GM23338 (cell line): ENCODE results near the gene DNAH17. TPM values are rescaled to one million over a fixed set of nuclear protein-coding genes. Genes with fewer than 3 reads are reported as not detected.

Experiments used
- ATAC-seq: fragments of 200-7000 bp; cut with Tn5 transposase; 3 replicates; pipeline ENCODE4 v1.9.1; 2020
- DNase-seq: peaks from one replicate; pipeline ENCODE4 v3.0.0-alpha.2; 2015; ENCODE audit warnings: low spot score
- H2AFZ ChIP-seq: fragments of 200-600 bp; sonication (generic); 2 replicates; pipeline ENCODE4 v1.8.0; 2016; ENCODE audit warnings: antibody characterized with exemption, mild to moderate bottlenecking, moderate library complexity
- H3F3A ChIP-seq: fragments of 200-600 bp; sonication (generic); replicated peaks from 2 replicates; pipeline ENCODE4 v1.8.0; 2017; ENCODE audit warnings: antibody characterized with exemption, mixed run types, low read depth
- H3K27ac ChIP-seq: fragments of 200-600 bp; sonication (generic); 2 replicates; pipeline ENCODE4 v1.6.1; 2016; ENCODE audit warnings: low read depth
- H3K27me3 ChIP-seq: fragments of 200-600 bp; sonication (generic); 2 replicates; pipeline ENCODE4 v1.8.0; 2016; ENCODE audit warnings: mild to moderate bottlenecking, mixed run types, moderate library complexity; ENCODE audit not compliant: insufficient read depth
- H3K36me3 ChIP-seq: fragments of 200-600 bp; sonication (generic); 2 replicates; pipeline ENCODE4 v1.8.0; 2016; ENCODE audit warnings: mild to moderate bottlenecking; ENCODE audit not compliant: insufficient read depth
- H3K4me1 ChIP-seq: fragments of 200-600 bp; sonication (generic); 2 replicates; pipeline ENCODE4 v1.8.0; 2016; ENCODE audit warnings: mild to moderate bottlenecking, moderate library complexity; ENCODE audit not compliant: insufficient read depth
- H3K4me2 ChIP-seq: fragments of 200-600 bp; sonication (generic); 2 replicates; pipeline ENCODE4 v1.7.1; 2017; ENCODE audit warnings: mixed run types
- H3K4me3 ChIP-seq: fragments of 200-600 bp; sonication (generic); 2 replicates; pipeline ENCODE4 v1.6.1; 2016; ENCODE audit warnings: mixed run types
- H3K79me2 ChIP-seq: fragments of 200-600 bp; sonication (generic); replicated peaks from 2 replicates; pipeline ENCODE4 v1.8.0; 2017; ENCODE audit warnings: mild to moderate bottlenecking; ENCODE audit not compliant: insufficient read depth
- H3K9me2 ChIP-seq: fragments of 200-600 bp; sonication (generic); 2 replicates; pipeline ENCODE4 v1.8.0; 2017; ENCODE audit not compliant: insufficient read depth
- H4K20me1 ChIP-seq: fragments of 200-600 bp; sonication (generic); replicated peaks from 2 replicates; pipeline ENCODE4 v1.8.0; 2017; ENCODE audit warnings: mild to moderate bottlenecking; ENCODE audit not compliant: insufficient read depth
- H3K27ac Mint-ChIP-seq: 2 replicates; pipeline ENCODE4 v1.8.0; 2020; ENCODE audit warnings: inconsistent platforms, mild to moderate bottlenecking, moderate library complexity, mixed read lengths
- H3K27me3 Mint-ChIP-seq: 3 replicates; pipeline ENCODE4 v1.8.0; 2022; ENCODE audit warnings: low read depth, mild to moderate bottlenecking, moderate library complexity, mixed read lengths, inconsistent platforms; ENCODE audit not compliant: insufficient read depth, poor library complexity
- H3K36me3 Mint-ChIP-seq: 3 replicates; pipeline ENCODE4 v1.8.0; 2021; ENCODE audit warnings: low read depth, mild to moderate bottlenecking, inconsistent platforms, moderate library complexity, mixed read lengths
- H3K4me1 Mint-ChIP-seq: 3 replicates; pipeline ENCODE4 v1.8.0; 2020; ENCODE audit warnings: mild to moderate bottlenecking, inconsistent platforms, mixed read lengths
- H3K4me3 Mint-ChIP-seq: 3 replicates; pipeline ENCODE4 v1.8.0; 2021; ENCODE audit warnings: moderate library complexity, mild to moderate bottlenecking, inconsistent platforms, mixed read lengths
- H3K9me3 Mint-ChIP-seq: 3 replicates; pipeline ENCODE4 v1.8.0; 2020; ENCODE audit warnings: moderate library complexity, mild to moderate bottlenecking, inconsistent platforms, mixed read lengths
- CREB1 ChIP-seq: fragments of 250-450 bp; sonication (Bioruptor Pico); IDR thresholded peaks from 2 replicates; pipeline ENCODE4 v1.5.0; 2020; ENCODE audit warnings: low read depth, mild to moderate bottlenecking, moderate library complexity
- CTCF ChIP-seq, 2 experiments: fragments of 200-600 bp in 1 of 2; sonication (generic) in 1 of 2; conservative IDR thresholded peaks; 2 replicates each; pipeline versions ENCODE4 v1.5.1 to v1.6.1; 2016 to 2017; ENCODE audit warnings: antibody characterized with exemption in 2 of 2, low read depth in 2 of 2, mild to moderate bottlenecking in 2 of 2, moderate library complexity in 1 of 2
- ETS1 ChIP-seq: IDR thresholded peaks from 2 replicates; pipeline ENCODE4 v1.6.1; 2016; ENCODE audit warnings: antibody characterized with exemption
- EZH2 ChIP-seq: fragments of 200-600 bp; sonication (generic); IDR thresholded peaks from one replicate; pipeline ENCODE4 v1.8.0; 2017; ENCODE audit warnings: antibody characterized with exemption, mild to moderate bottlenecking, low read depth; ENCODE audit not compliant: unreplicated experiment
- EZH2phosphoT487 ChIP-seq: fragments of 200-600 bp; sonication (generic); IDR thresholded peaks from one replicate; pipeline ENCODE4 v1.8.1; 2018; ENCODE audit warnings: antibody characterized with exemption; ENCODE audit not compliant: unreplicated experiment
- JUNB ChIP-seq: IDR thresholded peaks from one replicate; pipeline ENCODE4 v1.6.1; 2016; ENCODE audit warnings: antibody characterized with exemption; ENCODE audit not compliant: unreplicated experiment
- NANOG ChIP-seq: IDR thresholded peaks from 2 replicates; pipeline ENCODE4 v1.6.1; 2016; ENCODE audit warnings: antibody characterized with exemption, borderline replicate concordance
- POLR2AphosphoS5 ChIP-seq: IDR thresholded peaks from 2 replicates; pipeline ENCODE4 v1.6.1; 2016; ENCODE audit warnings: antibody characterized with exemption, low read depth
- REST ChIP-seq: IDR thresholded peaks from one replicate; pipeline ENCODE4 v1.6.1; 2018; ENCODE audit warnings: antibody characterized with exemption; ENCODE audit not compliant: unreplicated experiment
- ZNF114 ChIP-seq: fragments of 250-450 bp; sonication (Bioruptor Pico); IDR thresholded peaks from 2 replicates; pipeline ENCODE4 v1.5.0; 2020; ENCODE audit warnings: mild to moderate bottlenecking, moderate library complexity
- ZNF331 ChIP-seq: fragments of 250-450 bp; sonication (Bioruptor Pico); IDR thresholded peaks from 2 replicates; pipeline ENCODE4 v1.5.0; 2020; ENCODE audit warnings: low read depth, mild to moderate bottlenecking, moderate library complexity
- polyA plus RNA-seq: library from polyadenylated mRNA; unstranded; fragments of >200 nt; fragmentation: Nextera tagmentation; extraction: Ambion mirVana; gene quantifications from 2 replicates; pipeline ENCODE4 v1.2.1, GENCODE V29; 2016
- total RNA-seq: library from RNA; depleted of rRNA; stranded (reverse); fragments of >200 nt; shearing (Covaris generic); gene quantifications from 2 replicates; pipeline ENCODE4 v1.2.3, GENCODE V29; 2014

DNAH17 gene
- total and polyA plus RNA-seq, 2 experiments from 2014 or later = 0.59 to 2.0 TPM

GRCh38 chr17:78399028-78399692 is 178.0 kb downstream of the DNAH17 start:
- no peak overlapping the region for H3K4me2 ChIP-seq

GRCh38 chr17:78398390-78398789 is 178.8 kb downstream of the DNAH17 start:
- Histone ChIP-seq H3F3A (0 out of 2 replicates have a peak, but pooled peaks cover 2% of the 10 kb centered on the region), H3K4me1 (no peaks in the 10 kb centered on the region), H3K27ac (no peak overlapping the region), H2AFZ (no peak overlapping the region), H3K4me3 (no peak overlapping the region), H3K9me2 (no peaks in the 10 kb centered on the region), H3K4me2 (no peak overlapping the region), H3K79me2 (peaks cover 43% of the 10 kb centered on the region), H3K36me3 (peaks cover 24% of the 10 kb centered on the region; the same call in 1 of the 2 replicates), H3K27me3 (no peaks in the 10 kb centered on the region), H4K20me1 (peaks cover 32% of the 10 kb centered on the region)
- Mint-ChIP-seq H3K4me1 (no peaks in the 10 kb centered on the region; the same call in 2 of the 3 replicates), H3K27me3 (peaks cover 8% of the 10 kb centered on the region), H3K27ac (no peak overlapping the region), H3K36me3 (peaks cover 84% of the 10 kb centered on the region), H3K9me3 (no peaks in the 10 kb centered on the region), H3K4me3 (no peak overlapping the region)
- DNase-seq (no peak), ATAC-seq (no peak)
- TF ChIP-seq EZH2 = no peak
- no peak for TF ChIP-seq REST
- TF ChIP-seq NANOG = no peak
- TF ChIP-seq POLR2AphosphoS5 = no peak
- TF ChIP-seq CTCF (conservative IDR thresholded peaks at IDR 0.05; ENCODE audit: low read depth in 2 of 2) = no peak
- TF ChIP-seq EZH2phosphoT487 = no peak
- TF ChIP-seq ZNF331 (CRISPR knock-in tag) = no peak
- TF ChIP-seq ETS1 = no peak
- no peak for TF ChIP-seq JUNB
- TF ChIP-seq ZNF114 (CRISPR knock-in tag) = no peak

More at GRCh38 chr17:78399028-78399692, 178.0 kb downstream of the DNAH17 start:
- Mint-ChIP-seq H3K36me3 (peaks cover 87% of the 10 kb centered on the region), H3K9me3 (no peaks in the 10 kb centered on the region), H3K27ac (no peak overlapping the region; the same call in 1 of the 2 replicates), H3K4me1 (no peaks in the 10 kb centered on the region; the same call in 2 of the 3 replicates), H3K27me3 (peaks cover 8% of the 10 kb centered on the region), H3K4me3 (no peak overlapping the region)
- H3K36me3 ChIP-seq = peaks cover 26% of the 10 kb centered on the region; the same call in 1 of the 2 replicates
- peaks cover 40% of the 10 kb centered on the region for H3K79me2 ChIP-seq
- no peaks in the 10 kb centered on the region for H3K4me1 ChIP-seq
- TF ChIP-seq JUNB (no peak), NANOG (no peak), POLR2AphosphoS5 (no peak), CREB1 (CRISPR knock-in tag) (no peak)
- peaks cover 27% of the 10 kb centered on the region for H4K20me1 ChIP-seq
- DNase-seq (no peak), ATAC-seq (no peak)
- no peaks in the 10 kb centered on the region for H3K9me2 ChIP-seq
- H3F3A ChIP-seq = 0 out of 2 replicates have a peak, but pooled peaks cover 2% of the 10 kb centered on the region
- H3K27me3 ChIP-seq = no peaks in the 10 kb centered on the region
- no peak overlapping the region for H3K27ac ChIP-seq
- no peak overlapping the region for H3K4me3 ChIP-seq
- no peak overlapping the region for H2AFZ ChIP-seq
